ENCODE measurements around the gene HNRNPUL1.

GRCh38 chr19:41305927-41306793 lies 42.0 kb downstream of the HNRNPUL1 start:
- TF ChIP-seq POLR2A (IDR thresholded peaks at IDR 0.05): no peak
- TF ChIP-seq, protein P1, sequence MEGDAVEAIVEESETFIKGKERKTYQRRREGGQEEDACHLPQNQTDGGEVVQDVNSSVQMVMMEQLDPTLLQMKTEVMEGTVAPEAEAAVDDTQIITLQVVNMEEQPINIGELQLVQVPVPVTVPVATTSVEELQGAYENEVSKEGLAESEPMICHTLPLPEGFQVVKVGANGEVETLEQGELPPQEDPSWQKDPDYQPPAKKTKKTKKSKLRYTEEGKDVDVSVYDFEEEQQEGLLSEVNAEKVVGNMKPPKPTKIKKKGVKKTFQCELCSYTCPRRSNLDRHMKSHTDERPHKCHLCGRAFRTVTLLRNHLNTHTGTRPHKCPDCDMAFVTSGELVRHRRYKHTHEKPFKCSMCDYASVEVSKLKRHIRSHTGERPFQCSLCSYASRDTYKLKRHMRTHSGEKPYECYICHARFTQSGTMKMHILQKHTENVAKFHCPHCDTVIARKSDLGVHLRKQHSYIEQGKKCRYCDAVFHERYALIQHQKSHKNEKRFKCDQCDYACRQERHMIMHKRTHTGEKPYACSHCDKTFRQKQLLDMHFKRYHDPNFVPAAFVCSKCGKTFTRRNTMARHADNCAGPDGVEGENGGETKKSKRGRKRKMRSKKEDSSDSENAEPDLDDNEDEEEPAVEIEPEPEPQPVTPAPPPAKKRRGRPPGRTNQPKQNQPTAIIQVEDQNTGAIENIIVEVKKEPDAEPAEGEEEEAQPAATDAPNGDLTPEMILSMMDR (IDR thresholded peaks at IDR 0.05): no peak
- TF ChIP-seq POLR2AphosphoS5 (IDR thresholded peaks at IDR 0.05): no peak

Measured in suprapubic skin (tissue), 4 donors.